ENCODE data around the gene MPND.

The MPND gene

GRCh38 chr19:4362831-4363545, 19.6 kb downstream of the MPND start:
- DNase-seq, result no peak
- TF ChIP-seq GATA1 (IDR thresholded peaks at IDR 0.05; ENCODE audit: low read depth, low read length) (no peak), POLR2A (IDR thresholded peaks at IDR 0.05; ENCODE audit: low read length) (no peak)

- DNase-seq, result no peak
- TF ChIP-seq POLR2A (IDR thresholded peaks at IDR 0.05; ENCODE audit: low read length) (peak; percentile 19), GATA1 (IDR thresholded peaks at IDR 0.05; ENCODE audit: low read depth, low read length) (no peak)
Observed at GRCh38 chr19:4363571-4364304, 20.4 kb downstream of the MPND start.

- TF ChIP-seq GATA1 (IDR thresholded peaks at IDR 0.05; ENCODE audit: low read depth, low read length) (no peak), POLR2A (IDR thresholded peaks at IDR 0.05; ENCODE audit: low read length) (no peak)
- DNase-seq, result no peak
Observed at GRCh38 chr19:4365341-4365740, 22.0 kb downstream of the MPND start.

- DNase-seq, result no peak
- no peak for TF ChIP-seq GATA1 (IDR thresholded peaks at IDR 0.05; ENCODE audit: low read depth, low read length)
- no peak for TF ChIP-seq POLR2A (IDR thresholded peaks at IDR 0.05; ENCODE audit: low read length)
Observed at GRCh38 chr19:4365791-4366665, 22.7 kb downstream of the MPND start.

- TF ChIP-seq GATA1 (IDR thresholded peaks at IDR 0.05; ENCODE audit: low read depth, low read length) (no peak), POLR2A (IDR thresholded peaks at IDR 0.05; ENCODE audit: low read length) (no peak)
- DNase-seq, result no peak
Observed at GRCh38 chr19:4366666-4367335, 23.4 kb downstream of the MPND start.

GRCh38 chr19:4367336-4367723, 24.0 kb downstream of the MPND start:
- no peak for TF ChIP-seq GATA1 (IDR thresholded peaks at IDR 0.05; ENCODE audit: low read depth, low read length)
- DNase-seq, result no peak

GRCh38 chr19:4367781-4368127, 24.4 kb downstream of the MPND start:
- DNase-seq, result peak in 1 of 2 experiments; percentile 54
- TF ChIP-seq GATA1 (IDR thresholded peaks at IDR 0.05; ENCODE audit: low read depth, low read length), result no peak
- TF ChIP-seq POLR2A (IDR thresholded peaks at IDR 0.05; ENCODE audit: low read length), result no peak

- DNase-seq, result no peak
- no peak for TF ChIP-seq GATA1 (IDR thresholded peaks at IDR 0.05; ENCODE audit: low read depth, low read length)
- TF ChIP-seq POLR2A (IDR thresholded peaks at IDR 0.05; ENCODE audit: low read length), result no peak
Observed at GRCh38 chr19:4368128-4368820, 24.9 kb downstream of the MPND start.

- no peak for TF ChIP-seq POLR2A (IDR thresholded peaks at IDR 0.05; ENCODE audit: low read length)
- no peak for TF ChIP-seq GATA1 (IDR thresholded peaks at IDR 0.05; ENCODE audit: low read depth, low read length)
- peak in 1 of 2 experiments; percentile 53 for DNase-seq
Observed at GRCh38 chr19:4369109-4369887, 25.9 kb downstream of the MPND start.

- TF ChIP-seq POLR2A (IDR thresholded peaks at IDR 0.05; ENCODE audit: low read length), result no peak
- no peak for TF ChIP-seq GATA1 (IDR thresholded peaks at IDR 0.05; ENCODE audit: low read depth, low read length)
- peak; percentile 79 to 86 for DNase-seq
Observed at GRCh38 chr19:4369888-4370260, 26.5 kb downstream of the MPND start.

GRCh38 chr19:4370418-4371041, 27.2 kb downstream of the MPND start:
- no peak for DNase-seq
- TF ChIP-seq GATA1 (IDR thresholded peaks at IDR 0.05; ENCODE audit: low read depth, low read length), result no peak
- TF ChIP-seq POLR2A (IDR thresholded peaks at IDR 0.05; ENCODE audit: low read length), result no peak
